Right atrium auricular region (tissue), 2 donors: ENCODE measurements around the gene GSTP1. TPM values are rescaled to one million over a fixed set of nuclear protein-coding genes. Genes with fewer than 3 reads are reported as not detected.
"Not testable (repeated sequence)": the region's sequence is repeated elsewhere in the genome, so short reads cannot be mapped to it uniquely, and the experiment has no call there.

Experiments
- DNase-seq: peaks from one replicate; pipeline ENCODE4 v3.0.0-alpha.2; 2019; ENCODE audit warnings: low spot score
- H3K27ac ChIP-seq, 2 donors: fragments of 200-600 bp; sonication (generic); 1 replicate in 1 of 2; 2 replicates in 1 of 2; pipeline ENCODE4 v1.5.1; 2016 to 2019
- H3K27me3 ChIP-seq, 2 donors: fragments of 200-600 bp; sonication (generic); one replicate each; pipeline versions ENCODE4 v1.5.1 to v1.6.0; 2017 to 2019
- H3K36me3 ChIP-seq: fragments of 200-600 bp; sonication (generic); one replicate; pipeline ENCODE4 v1.5.1; 2016
- H3K4me1 ChIP-seq, 2 donors: fragments of 200-600 bp; sonication (generic); one replicate each; pipeline versions ENCODE4 v1.5.1 to v1.6.0; 2017 to 2019
- H3K4me3 ChIP-seq, 2 donors: fragments of 200-600 bp; sonication (generic); 1 replicate in 1 of 2; 2 replicates in 1 of 2; pipeline ENCODE4 v1.5.1; 2017 to 2019; ENCODE audit warnings: mild to moderate bottlenecking in 1 of 2, moderate library complexity in 1 of 2
- H3K9me3 ChIP-seq, 2 donors: fragments of 200-600 bp; sonication (generic); one replicate each; pipeline ENCODE4 v1.5.1; 2019
- CTCF ChIP-seq, 2 donors: fragments of 200-600 bp; sonication (generic); IDR thresholded peaks; one replicate each; pipeline ENCODE4 v1.5.1; 2019; ENCODE audit warnings: antibody characterized with exemption in 2 of 2
- total RNA-seq, 2 donors: library from RNA; depleted of rRNA; stranded (reverse); fragments of >200 nt; gene quantifications; one replicate each; pipeline ENCODE4 v1.1.0, GENCODE V29; 2016

GSTP1 gene
- total RNA-seq, 2 donors from 2014 or later, result 249 to 944 TPM

- no peak overlapping the region for H3K4me3 ChIP-seq
- DNase-seq, result no peak
- peaks cover 33% of the 10 kb centered on the region for H3K36me3 ChIP-seq
- H3K27me3 ChIP-seq, result no peaks in the 10 kb centered on the region
- H3K4me1 ChIP-seq, result peaks cover 0 to 13% of the 10 kb centered on the region in 2 donors
- no peak for TF ChIP-seq CTCF (IDR thresholded peaks at IDR 0.05)
- no peak overlapping the region for H3K27ac ChIP-seq
- no peaks in the 10 kb centered on the region for H3K9me3 ChIP-seq
Observed at GRCh38 chr11:67588136-67588503, 4.5 kb downstream of the GSTP1 start.

GRCh38 chr11:67588899-67589415 is 5.3 kb downstream of the GSTP1 start:
- Histone ChIP-seq H3K4me1 (peaks cover 0 to 12% of the 10 kb centered on the region in 2 donors), H3K36me3 (peaks cover 33% of the 10 kb centered on the region)
- not testable (repeated sequence) for H3K27ac ChIP-seq, H3K27me3 ChIP-seq, DNase-seq, H3K4me3 ChIP-seq, H3K9me3 ChIP-seq

GRCh38 chr11:67592880-67593564 is 9.4 kb downstream of the GSTP1 start:
- DNase-seq, result no peak
- Histone ChIP-seq H3K9me3 (peaks cover 0 to 4% of the 10 kb centered on the region in 2 donors), H3K27ac (no peak overlapping the region), H3K4me3 (no peak overlapping the region), H3K4me1 (no peaks in the 10 kb centered on the region), H3K36me3 (peaks cover 11% of the 10 kb centered on the region), H3K27me3 (no peaks in the 10 kb centered on the region)
- no peak for TF ChIP-seq CTCF (IDR thresholded peaks at IDR 0.05)

- DNase-seq, result no peak
- Histone ChIP-seq H3K27me3 (no peaks in the 10 kb centered on the region), H3K4me1 (no peaks in the 10 kb centered on the region), H3K4me3 (no peak overlapping the region), H3K27ac (no peak overlapping the region), H3K9me3 (peaks cover 0 to 4% of the 10 kb centered on the region in 2 donors), H3K36me3 (peaks cover 7% of the 10 kb centered on the region)
- TF ChIP-seq CTCF (IDR thresholded peaks at IDR 0.05), result no peak
Observed at GRCh38 chr11:67593565-67593905, 9.9 kb downstream of the GSTP1 start.

- H3K4me3 ChIP-seq, result no peak overlapping the region
- H3K27ac ChIP-seq, result no peak overlapping the region
- H3K4me1 ChIP-seq, result no peaks in the 10 kb centered on the region
- peaks cover 0 to 4% of the 10 kb centered on the region in 2 donors for H3K9me3 ChIP-seq
- no peaks in the 10 kb centered on the region for H3K27me3 ChIP-seq
- no peak for DNase-seq
- H3K36me3 ChIP-seq, result no peaks in the 10 kb centered on the region
- TF ChIP-seq CTCF (IDR thresholded peaks at IDR 0.05), result no peak
Observed at GRCh38 chr11:67594480-67594879, 10.9 kb downstream of the GSTP1 start.

GRCh38 chr11:67596753-67597300 is 13.2 kb downstream of the GSTP1 start:
- no peaks in the 10 kb centered on the region for H3K27me3 ChIP-seq
- no peak for DNase-seq
- no peak for TF ChIP-seq CTCF (IDR thresholded peaks at IDR 0.05)
- H3K27ac ChIP-seq, result no peak overlapping the region
- no peaks in the 10 kb centered on the region for H3K4me1 ChIP-seq
- H3K9me3 ChIP-seq, result peaks cover 0 to 4% of the 10 kb centered on the region in 2 donors
- H3K36me3 ChIP-seq, result no peaks in the 10 kb centered on the region
- H3K4me3 ChIP-seq, result no peak overlapping the region

- H3K36me3 ChIP-seq, H3K4me3 ChIP-seq, H3K4me1 ChIP-seq, H3K9me3 ChIP-seq, H3K27ac ChIP-seq, DNase-seq, H3K27me3 ChIP-seq: not testable (repeated sequence)
Observed at GRCh38 chr11:67597458-67597857, 13.8 kb downstream of the GSTP1 start.

- not testable (repeated sequence) for H3K27me3 ChIP-seq, H3K27ac ChIP-seq, H3K9me3 ChIP-seq, H3K4me3 ChIP-seq, H3K4me1 ChIP-seq, DNase-seq, H3K36me3 ChIP-seq
Observed at GRCh38 chr11:67597963-67598362, 14.4 kb downstream of the GSTP1 start.
